MM.1S (cell line): ENCODE results near the gene HNF1A.

Experiments
- CTCF ChIP-seq: fragments of 300-600 bp; sonication (generic); IDR thresholded peaks from 2 replicates; pipeline ENCODE4 v1.5.1; 2016; ENCODE audit warnings: antibody characterized with exemption, low read length, mixed read lengths
- EZH2 ChIP-seq: fragments of 300-600 bp; sonication (generic); optimal IDR thresholded peaks from 2 replicates; pipeline ENCODE3; 2017; ENCODE audit warnings: low read depth, mild to moderate bottlenecking, antibody characterized with exemption, low read length, mixed read lengths
- EZH2phosphoT487 ChIP-seq: fragments of 300-600 bp; sonication (generic); IDR thresholded peaks from 2 replicates; pipeline ENCODE4 v1.6.1; 2018; ENCODE audit warnings: antibody characterized with exemption, low read length

- no peak for TF ChIP-seq CTCF
- TF ChIP-seq EZH2 = no peak
- TF ChIP-seq EZH2phosphoT487 = no peak
Measured at GRCh38 chr12:120940006-120940405, 38.3 kb upstream of the HNF1A start.
